ENCODE results near the gene PLD1. TPM values are rescaled to one million over a fixed set of nuclear protein-coding genes. Genes with fewer than 3 reads are reported as not detected.

The PLD1 gene
- total RNA-seq, 1 donor from 2014 or later = 8.8 TPM

DNA sequence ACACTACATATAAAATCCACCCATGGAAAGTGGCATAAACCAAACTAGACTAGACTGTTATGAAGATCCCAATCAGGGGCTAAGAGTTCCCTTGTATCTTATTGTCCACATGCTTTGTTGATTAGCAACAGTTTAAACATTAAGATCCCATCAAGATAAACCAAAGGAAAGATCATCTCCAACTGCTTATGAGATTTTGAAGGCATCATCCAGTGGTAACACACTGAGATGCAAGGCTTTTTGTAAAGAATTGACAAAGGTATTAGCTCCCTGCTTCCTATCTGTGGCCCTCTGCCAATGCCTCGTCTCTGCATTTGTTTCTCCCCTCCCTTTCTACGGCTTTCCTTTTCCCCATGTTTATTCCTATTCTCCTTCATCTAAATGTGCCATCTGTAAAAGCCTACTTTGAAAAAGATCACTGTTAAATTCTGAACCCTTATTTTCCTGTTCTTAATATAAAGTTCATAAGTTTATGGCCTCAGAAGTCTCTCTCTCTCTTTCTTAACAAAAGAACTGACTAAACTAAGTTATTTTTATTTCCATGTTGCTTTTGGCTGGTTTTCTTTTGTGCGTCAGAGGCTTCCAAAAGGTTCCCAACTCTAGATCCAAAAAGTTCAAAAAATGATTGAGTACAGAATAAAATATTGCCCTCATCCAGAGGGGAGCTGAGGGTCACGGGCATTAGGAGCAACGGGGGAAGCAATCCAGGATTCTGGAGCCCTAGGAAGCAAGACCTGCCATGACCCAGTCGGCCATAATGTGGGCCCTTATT lies 5.5 kb downstream of the PLD1 start:
- H3K27me3 ChIP-seq = no peaks in the 10 kb centered on the region
- no peak for TF ChIP-seq CTCF (IDR thresholded peaks at IDR 0.05)
- H3K9me3 ChIP-seq = no peaks in the 10 kb centered on the region
- peak in 1 of 2 donors; percentile 71 for DNase-seq (ENCODE audit: low spot score in 2 of 2)
- H3K4me1 ChIP-seq = peaks cover 11 to 20% of the 10 kb centered on the region in 2 donors
- intact Hi-C loops (cut with DNase I) = loop anchor here (5.0 kb wide), 1 partner anchor 517 kb away; no protein-coding TSS in a partner anchor
- peak overlapping the region; percentile 72 to 85 for H3K27ac ChIP-seq
- H3K36me3 ChIP-seq = no peaks in the 10 kb centered on the region
- H3K4me3 ChIP-seq = no peak overlapping the region

GRCh38 chr3:171803044-171803443 lies 7.2 kb downstream of the PLD1 start:
- H3K27me3 ChIP-seq = no peaks in the 10 kb centered on the region
- no peak for TF ChIP-seq CTCF (IDR thresholded peaks at IDR 0.05)
- no peak for DNase-seq (ENCODE audit: low spot score in 2 of 2)
- H3K4me3 ChIP-seq = no peak overlapping the region
- H3K4me1 ChIP-seq = peaks cover 11 to 20% of the 10 kb centered on the region in 2 donors
- H3K36me3 ChIP-seq = no peaks in the 10 kb centered on the region
- no peaks in the 10 kb centered on the region for H3K9me3 ChIP-seq
- intact Hi-C loops (cut with DNase I) = no loop called here
- no peak overlapping the region for H3K27ac ChIP-seq

- peaks cover 11 to 20% of the 10 kb centered on the region in 2 donors for H3K4me1 ChIP-seq
- DNase-seq (ENCODE audit: low spot score in 2 of 2) = no peak
- H3K4me3 ChIP-seq = no peak overlapping the region
- H3K9me3 ChIP-seq = no peaks in the 10 kb centered on the region
- no peaks in the 10 kb centered on the region for H3K27me3 ChIP-seq
- no peak for TF ChIP-seq CTCF (IDR thresholded peaks at IDR 0.05)
- H3K36me3 ChIP-seq = no peaks in the 10 kb centered on the region
- intact Hi-C loops (cut with DNase I) = no loop called here
- H3K27ac ChIP-seq = peak overlapping the region in 1 of 2 donors; percentile 72
Observed at GRCh38 chr3:171802590-171802956, 7.7 kb downstream of the PLD1 start.

- intact Hi-C loops (cut with DNase I) = no loop called here
- H3K27ac ChIP-seq = peak overlapping the region; percentile 28 to 72
- no peaks in the 10 kb centered on the region for H3K36me3 ChIP-seq
- H3K27me3 ChIP-seq = no peaks in the 10 kb centered on the region
- peaks cover 11 to 20% of the 10 kb centered on the region in 2 donors for H3K4me1 ChIP-seq
- H3K9me3 ChIP-seq = no peaks in the 10 kb centered on the region
- no peak overlapping the region for H3K4me3 ChIP-seq
- TF ChIP-seq CTCF (IDR thresholded peaks at IDR 0.05) = no peak
- DNase-seq (ENCODE audit: low spot score in 2 of 2) = no peak
Observed at GRCh38 chr3:171801738-171802589, 8.3 kb downstream of the PLD1 start.

DNA sequence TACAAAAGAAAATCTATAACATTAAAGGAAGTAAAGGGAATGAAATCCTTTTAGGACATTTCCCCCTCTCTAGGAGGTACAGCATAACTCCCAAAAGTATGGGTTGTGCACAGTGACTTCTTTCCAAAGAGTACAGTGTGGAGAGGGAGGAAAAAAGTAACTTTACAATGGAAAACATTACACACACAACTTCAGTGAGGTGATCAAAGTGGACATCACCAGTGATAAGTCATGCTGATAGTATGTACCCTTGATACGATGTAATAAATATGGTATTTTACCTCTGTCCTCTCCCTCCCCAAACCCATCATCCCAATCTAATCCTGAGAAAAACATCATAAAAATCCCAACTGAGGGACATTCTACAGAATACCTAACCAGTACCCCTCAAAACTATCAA lies 10.8 kb downstream of the PLD1 start:
- Histone ChIP-seq H3K4me3 (no peak overlapping the region), H3K27ac (no peak overlapping the region), H3K9me3 (no peaks in the 10 kb centered on the region), H3K27me3 (no peaks in the 10 kb centered on the region), H3K36me3 (no peaks in the 10 kb centered on the region), H3K4me1 (peaks cover 3 to 17% of the 10 kb centered on the region in 2 donors)
- no peak for TF ChIP-seq CTCF (IDR thresholded peaks at IDR 0.05)
- intact Hi-C loops (cut with DNase I) = no loop called here
- DNase-seq (ENCODE audit: low spot score in 2 of 2) = no peak
